H9 (cell line): ENCODE results near the gene ASB16. TPM values are rescaled to one million over a fixed set of nuclear protein-coding genes. Genes with fewer than 3 reads are reported as not detected.

Experiments
- DNase-seq: peaks from one replicate; pipeline ENCODE4 v3.0.0-alpha.2; 2017
- H2AFZ ChIP-seq: one replicate; pipeline ENCODE4 v1.6.1; 2013; ENCODE audit warnings: mild to moderate bottlenecking, low read length, control low read depth, moderate library complexity
- H2AK5ac ChIP-seq: 2 replicates; pipeline ENCODE4 v1.6.1; 2013; ENCODE audit warnings: low read length, control low read depth, mixed read lengths; ENCODE audit not compliant: insufficient read length
- H2BK120ac ChIP-seq: one replicate; pipeline ENCODE4 v1.6.1; 2013; ENCODE audit warnings: low read depth, mild to moderate bottlenecking, low read length, control low read depth, inconsistent platforms; ENCODE audit not compliant: poor library complexity, severe bottlenecking
- H2BK12ac ChIP-seq: 2 replicates; pipeline ENCODE4 v1.6.1; 2013; ENCODE audit warnings: low read length, control low read depth, mixed read lengths, low read depth; ENCODE audit not compliant: insufficient read length
- H2BK15ac ChIP-seq: 2 replicates; pipeline ENCODE4 v1.6.1; 2013; ENCODE audit warnings: low read depth, low read length, control low read depth
- H2BK20ac ChIP-seq: one replicate; pipeline ENCODE4 v1.6.1; 2013; ENCODE audit warnings: low read depth, mild to moderate bottlenecking, low read length, control low read depth, inconsistent platforms; ENCODE audit not compliant: poor library complexity, severe bottlenecking
- H2BK5ac ChIP-seq: 2 replicates; pipeline ENCODE4 v1.6.1; 2013; ENCODE audit warnings: low read length, control low read depth, mixed read lengths; ENCODE audit not compliant: insufficient read length
- H3K14ac ChIP-seq: 2 replicates; pipeline ENCODE4 v1.6.1; 2013; ENCODE audit warnings: low read length, control low read depth; ENCODE audit not compliant: insufficient read depth
- H3K18ac ChIP-seq: 2 replicates; pipeline ENCODE4 v1.6.1; 2013; ENCODE audit warnings: low read depth, mild to moderate bottlenecking, mixed read lengths, low read length, control low read depth; ENCODE audit not compliant: insufficient read length
- H3K23ac ChIP-seq: 2 replicates; pipeline ENCODE4 v1.6.1; 2013; ENCODE audit warnings: low read length, control low read depth, mixed read lengths, low read depth; ENCODE audit not compliant: insufficient read length
- H3K23me2 ChIP-seq: 2 replicates; pipeline ENCODE4 v1.6.1; 2013; ENCODE audit warnings: low read depth, mild to moderate bottlenecking, mixed read lengths, low read length, control low read depth; ENCODE audit not compliant: insufficient read length, poor library complexity, severe bottlenecking
- H3K27ac ChIP-seq: 2 replicates; pipeline ENCODE4 v1.5.1; 2013; ENCODE audit warnings: low read length, control low read depth, mixed read lengths, low read depth; ENCODE audit not compliant: insufficient read length
- H3K27me3 ChIP-seq: 2 replicates; pipeline ENCODE4 v1.6.1; 2013; ENCODE audit warnings: low read length, control low read depth, inconsistent platforms; ENCODE audit not compliant: insufficient read depth
- H3K4ac ChIP-seq: 2 replicates; pipeline ENCODE4 v1.6.1; 2013; ENCODE audit warnings: low read depth, mild to moderate bottlenecking, control low read depth, inconsistent platforms, low read length, moderate library complexity
- H3K4me1 ChIP-seq: 2 replicates; pipeline ENCODE4 v1.6.1; 2013; ENCODE audit warnings: low read length, control low read depth, inconsistent platforms; ENCODE audit not compliant: insufficient read depth
- H3K4me2 ChIP-seq: 2 replicates; pipeline ENCODE4 v1.6.1; 2013; ENCODE audit warnings: low read length, control low read depth, mixed read lengths; ENCODE audit not compliant: insufficient read length, insufficient read depth
- H3K56ac ChIP-seq: 2 replicates; pipeline ENCODE4 v1.6.1; 2013; ENCODE audit warnings: low read depth, mild to moderate bottlenecking, mixed read lengths, low read length, control low read depth; ENCODE audit not compliant: insufficient read length
- H3K79me1 ChIP-seq: 2 replicates; pipeline ENCODE4 v1.6.1; 2013; ENCODE audit warnings: low read depth, mild to moderate bottlenecking, moderate library complexity, low read length, control low read depth, inconsistent platforms; ENCODE audit not compliant: insufficient read depth, poor library complexity, severe bottlenecking
- H3K79me2 ChIP-seq: 2 replicates; pipeline ENCODE4 v1.6.1; 2013; ENCODE audit warnings: low read length, control low read depth, inconsistent platforms; ENCODE audit not compliant: insufficient read depth
- H3K9ac ChIP-seq: 2 replicates; pipeline ENCODE4 v1.6.1; 2013; ENCODE audit warnings: low read length, control low read depth, mixed read lengths; ENCODE audit not compliant: insufficient read length; ENCODE audit errors: extremely low read depth
- H3K9me3 ChIP-seq: one replicate; pipeline ENCODE4 v1.6.1; 2013; ENCODE audit warnings: low read depth, low read length, inconsistent platforms; ENCODE audit not compliant: control insufficient read depth
- H3T11ph ChIP-seq: one replicate; pipeline ENCODE4 v1.6.1; 2013; ENCODE audit warnings: mild to moderate bottlenecking, low read length, control low read depth, inconsistent platforms
- H4K20me1 ChIP-seq: one replicate; pipeline ENCODE4 v1.6.1; 2013; ENCODE audit not compliant: control insufficient read depth, insufficient read length, insufficient read depth
- H4K5ac ChIP-seq: 2 replicates; pipeline ENCODE4 v1.6.1; 2013; ENCODE audit warnings: low read depth, mild to moderate bottlenecking, mixed read lengths, low read length, control low read depth; ENCODE audit not compliant: insufficient read length
- H4K8ac ChIP-seq: replicated peaks from 2 replicates; pipeline ENCODE4 v1.6.1; 2013; ENCODE audit warnings: low read length, control low read depth, mixed read lengths, low read depth; ENCODE audit not compliant: insufficient read length
- H4K91ac ChIP-seq: 2 replicates; pipeline ENCODE4 v1.6.1; 2013; ENCODE audit warnings: low read depth, mild to moderate bottlenecking, moderate library complexity, mixed read lengths, low read length, control low read depth; ENCODE audit not compliant: insufficient read length
- H3K27ac Mint-ChIP-seq, 3 experiments: 2 replicates in 2 of 3; 3 replicates in 1 of 3; pipeline ENCODE4 v1.8.0; 2020 to 2021; ENCODE audit warnings: mixed read lengths in 3 of 3, mild to moderate bottlenecking in 1 of 3, moderate library complexity in 1 of 3
- H3K27me3 Mint-ChIP-seq: 2 replicates; pipeline ENCODE4 v1.8.0; 2021; ENCODE audit warnings: low read depth, mild to moderate bottlenecking, moderate library complexity, mixed read lengths
- H3K36me3 Mint-ChIP-seq, 3 experiments: 2 replicates in 2 of 3; 3 replicates in 1 of 3; pipeline ENCODE4 v1.8.0; 2020 to 2021; ENCODE audit warnings: low read depth in 3 of 3, mixed read lengths in 3 of 3; ENCODE audit not compliant: insufficient read depth in 1 of 3
- H3K4me1 Mint-ChIP-seq, 2 experiments: 2 replicates each; pipeline ENCODE4 v1.8.0; 2020; ENCODE audit warnings: mixed read lengths in 2 of 2
- H3K4me3 Mint-ChIP-seq, 2 experiments: 2 replicates in 1 of 2; 3 replicates in 1 of 2; pipeline ENCODE4 v1.8.0; 2020 to 2021; ENCODE audit warnings: mild to moderate bottlenecking in 2 of 2, mixed read lengths in 2 of 2, moderate library complexity in 1 of 2
- H3K9me3 Mint-ChIP-seq, 2 experiments: 2 replicates in 1 of 2; 3 replicates in 1 of 2; pipeline ENCODE4 v1.8.0; 2020; ENCODE audit warnings: mild to moderate bottlenecking in 2 of 2, mixed read lengths in 2 of 2, moderate library complexity in 1 of 2
- CTCF ChIP-seq: fragments of 200-600 bp; sonication (generic); conservative IDR thresholded peaks from 3 replicates; pipeline ENCODE4 v1.8.0; 2021; ENCODE audit warnings: antibody characterized with exemption, mild to moderate bottlenecking
- WGBS: extraction: QIAGEN DNeasy Blood & Tissue Kit; methylation state at CpG from one replicate; pipeline ENCODE4 v1.1.7; 2013; ENCODE audit warnings: missing lambda C conversion rate, low lambda C conversion rate, mixed read lengths; ENCODE audit not compliant: insufficient read length; ENCODE audit errors: extremely low coverage; 5-methylcytosine and 5-hydroxymethylcytosine counted together
- total RNA-seq: library from RNA; stranded (reverse); gene quantifications from 2 replicates; pipeline ENCODE4 v1.2.1, GENCODE V29; 2021

Gene ASB16
- total RNA-seq, 1 experiment from 2014 or later = 0.90 TPM

DNA sequence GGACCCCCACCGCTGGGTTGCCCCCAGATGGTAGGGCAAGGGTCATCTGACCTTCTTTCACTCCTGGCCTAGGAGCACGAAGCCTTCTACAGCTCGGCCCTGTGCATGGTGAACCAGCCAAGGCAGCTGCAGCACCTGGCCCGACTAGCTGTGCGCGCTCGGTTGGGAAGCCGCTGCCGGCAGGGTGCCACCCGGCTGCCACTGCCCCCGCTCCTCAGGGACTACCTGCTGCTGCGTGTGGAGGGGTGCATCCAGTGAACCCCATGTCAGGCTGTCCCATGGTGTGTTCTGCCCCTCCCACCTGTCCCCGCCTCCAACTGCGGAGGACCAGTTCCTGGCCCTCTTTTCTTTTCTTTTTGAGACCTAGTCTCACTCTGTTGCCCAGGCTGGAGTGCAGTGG lies 7.6 kb downstream of the ASB16 start:
- Histone ChIP-seq H2BK120ac (no peak overlapping the region), H3K23me2 (no peaks in the 10 kb centered on the region), H4K8ac (no peak overlapping the region), H3K4me1 (no peaks in the 10 kb centered on the region), H3K79me2 (no peaks in the 10 kb centered on the region), H2BK20ac (no peak overlapping the region), H3K4me2 (no peak overlapping the region), H3K9me3 (peaks cover 6% of the 10 kb centered on the region), H3K23ac (no peak overlapping the region), H2AFZ (no peak overlapping the region), H3K79me1 (no peaks in the 10 kb centered on the region), H2BK5ac (no peak overlapping the region), H4K91ac (no peak overlapping the region), H3K56ac (no peak overlapping the region), H2BK12ac (no peak overlapping the region), H3K27me3 (no peaks in the 10 kb centered on the region), H4K5ac (no peak overlapping the region), H2BK15ac (no peak overlapping the region), H3T11ph (no peak overlapping the region), H2AK5ac (no peak overlapping the region), H3K9ac (no peak overlapping the region), H3K18ac (no peak overlapping the region), H4K20me1 (no peaks in the 10 kb centered on the region), H3K14ac (no peak overlapping the region), H3K4ac (no peak overlapping the region), H3K27ac (no peak overlapping the region)
- DNase-seq = no peak
- Mint-ChIP-seq H3K4me3 (no peak overlapping the region), H3K9me3 (peaks cover 4 to 8% of the 10 kb centered on the region in 2 experiments), H3K27me3 (no peaks in the 10 kb centered on the region), H3K4me1 (no peaks in the 10 kb centered on the region), H3K27ac (no peak overlapping the region; a peak in 1 of 7 replicates), H3K36me3 (peaks cover 36 to 46% (median 44%) of the 10 kb centered on the region in 3 experiments)
- WGBS = no CpG with 5 or more reads among the region's 14 CpGs
- no peak for TF ChIP-seq CTCF
